Thyroid gland (tissue), 4 donors: ENCODE results near the gene MMP13.

ENCODE experiments used
- CTCF ChIP-seq, 6 experiments: fragments of 200-600 bp in 3 of 6; fragments of 450-650 bp in 3 of 6; sonication (generic) in 3 of 6; IDR thresholded peaks; one replicate each; pipeline ENCODE4 v1.5.1; 2016 to 2019; ENCODE audit warnings: antibody characterized with exemption in 6 of 6, mild to moderate bottlenecking in 2 of 6, inconsistent platforms in 1 of 6, moderate library complexity in 1 of 6
- POLR2A ChIP-seq, 2 donors: fragments of 450-650 bp; IDR thresholded peaks; one replicate each; pipeline ENCODE4 v1.6.1; 2017; ENCODE audit warnings: antibody characterized with exemption in 2 of 2, mild to moderate bottlenecking in 2 of 2, moderate library complexity in 1 of 2

- no peak for TF ChIP-seq CTCF (IDR thresholded peaks at IDR 0.05)
- no peak for TF ChIP-seq POLR2A (IDR thresholded peaks at IDR 0.05)
Measured at GRCh38 chr11:102971766-102972165, 16.2 kb upstream of the MMP13 start.
